Measurements from ENCODE around the gene ALK.
A peak's percentile ranks its signal among the peaks of the same experiment; 100 is the strongest.

The ALK gene

GRCh38 chr2:29567906-29568520 lies 353.4 kb downstream of the ALK start:
- DNase-seq: no peak

- DNase-seq: no peak
Measured at GRCh38 chr2:29563697-29564096, 357.7 kb downstream of the ALK start.

GRCh38 chr2:29562896-29563295 lies 358.5 kb downstream of the ALK start:
- no peak for DNase-seq

- no peak for DNase-seq
Measured at GRCh38 chr2:29562319-29562718, 359.1 kb downstream of the ALK start.

- no peak for DNase-seq
Measured at GRCh38 chr2:29561628-29562027, 359.8 kb downstream of the ALK start.

GRCh38 chr2:29561181-29561580 lies 360.2 kb downstream of the ALK start:
- DNase-seq: no peak

GRCh38 chr2:29560566-29560965 lies 360.8 kb downstream of the ALK start:
- DNase-seq: no peak

- DNase-seq: no peak
Measured at GRCh38 chr2:29560030-29560429, 361.4 kb downstream of the ALK start.

GRCh38 chr2:29559578-29559977 lies 361.8 kb downstream of the ALK start:
- no peak for DNase-seq

- DNase-seq: no peak
Measured at GRCh38 chr2:29558097-29558496, 363.3 kb downstream of the ALK start.

- DNase-seq: no peak
Measured at GRCh38 chr2:29557268-29557667, 364.1 kb downstream of the ALK start.

- no peak for DNase-seq
Measured at GRCh38 chr2:29549069-29549380, 372.4 kb downstream of the ALK start.

GRCh38 chr2:29544917-29545316 lies 376.5 kb downstream of the ALK start:
- no peak for DNase-seq

GRCh38 chr2:29544031-29544430 lies 377.4 kb downstream of the ALK start:
- DNase-seq: no peak

- no peak for DNase-seq
Measured at GRCh38 chr2:29535188-29535587, 386.2 kb downstream of the ALK start.

- DNase-seq: no peak
Measured at GRCh38 chr2:29532436-29532835, 388.9 kb downstream of the ALK start.

GRCh38 chr2:29531626-29532025 lies 389.8 kb downstream of the ALK start:
- no peak for DNase-seq

GRCh38 chr2:29530281-29530680 lies 391.1 kb downstream of the ALK start:
- no peak for DNase-seq

- peak; percentile 7 for DNase-seq
Measured at GRCh38 chr2:29528891-29529520, 392.4 kb downstream of the ALK start.

GRCh38 chr2:29528371-29528770 lies 393.0 kb downstream of the ALK start:
- no peak for DNase-seq

GRCh38 chr2:29527947-29528346 lies 393.4 kb downstream of the ALK start:
- no peak for DNase-seq

- DNase-seq: no peak
Measured at GRCh38 chr2:29526587-29527586, 394.5 kb downstream of the ALK start.

- DNase-seq: no peak
Measured at GRCh38 chr2:29525921-29526320, 395.5 kb downstream of the ALK start.

GRCh38 chr2:29524652-29525051 lies 396.7 kb downstream of the ALK start:
- no peak for DNase-seq
